Uterus (tissue), 2 donors: ENCODE results near the gene GEMIN5.

Source experiments
- CTCF ChIP-seq, 4 experiments: fragments of 200-600 bp in 2 of 4; fragments of 450-650 bp in 2 of 4; sonication (generic) in 2 of 4; IDR thresholded peaks; one replicate each; pipeline ENCODE4 v1.5.1; 2016 to 2019; ENCODE audit warnings: antibody characterized with exemption in 4 of 4, mild to moderate bottlenecking in 2 of 4, moderate library complexity in 1 of 4
- POLR2A ChIP-seq, 2 donors: fragments of 450-650 bp; IDR thresholded peaks; one replicate each; pipeline ENCODE4 v1.6.1; 2016; ENCODE audit warnings: antibody characterized with exemption in 2 of 2, mild to moderate bottlenecking in 1 of 2, moderate library complexity in 1 of 2

DNA sequence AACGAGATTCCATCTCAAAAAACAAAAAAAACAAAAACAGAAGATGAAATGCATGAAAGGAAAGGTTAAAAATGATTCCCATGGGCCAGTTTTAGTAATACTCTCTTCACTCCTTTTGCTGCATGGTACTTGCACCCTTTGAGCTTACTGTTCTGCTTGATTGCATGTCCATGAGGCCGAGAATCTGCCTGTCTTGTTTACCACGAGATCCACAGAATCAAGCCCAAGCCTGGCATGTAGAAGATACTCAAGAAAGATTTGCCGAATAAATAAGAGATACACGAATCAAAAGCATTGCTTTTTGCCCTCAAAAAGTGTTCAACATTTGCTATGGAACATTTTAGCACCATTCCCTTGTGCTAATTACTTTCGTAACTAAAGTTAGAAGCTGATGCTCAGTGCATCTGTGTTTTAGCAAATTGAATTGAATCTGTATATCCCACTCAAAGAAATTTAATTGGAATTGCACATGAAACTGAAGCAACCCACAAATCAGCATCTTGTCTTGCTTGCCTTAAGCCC is 88.7 kb downstream of the GEMIN5 start:
- TF ChIP-seq POLR2A (IDR thresholded peaks at IDR 0.05) = no peak
- TF ChIP-seq CTCF (IDR thresholded peaks at IDR 0.05) = no peak
